Thoracic aorta (tissue), 2 donors: ENCODE results near the gene NUBP1. TPM values are rescaled to one million over a fixed set of nuclear protein-coding genes. Genes with fewer than 3 reads are reported as not detected.
"Not testable (repeated sequence)": the region's sequence is repeated elsewhere in the genome, so short reads cannot be mapped to it uniquely, and the experiment has no call there.

Experiments used
- ATAC-seq: fragments of 150-250 bp; one replicate; pipeline ENCODE4 v1.8.0; 2017; ENCODE audit warnings: low read depth; ENCODE audit not compliant: insufficient number of reproducible peaks, low FRiP score
- DNase-seq: peaks from one replicate; pipeline ENCODE4 v3.0.0-alpha.2; 2020; ENCODE audit warnings: low spot score
- H3K27ac ChIP-seq, 2 donors: fragments of 200-600 bp; sonication (generic); 1 replicate in 1 of 2; 2 replicates in 1 of 2; pipeline ENCODE4 v1.5.1; 2016; ENCODE audit warnings: mild to moderate bottlenecking in 2 of 2, moderate library complexity in 2 of 2
- H3K27me3 ChIP-seq: fragments of 200-600 bp; sonication (generic); replicated peaks from 2 replicates; pipeline ENCODE4 v1.6.0; 2016; ENCODE audit warnings: mild to moderate bottlenecking; ENCODE audit not compliant: insufficient read depth
- H3K36me3 ChIP-seq: fragments of 200-600 bp; sonication (generic); one replicate; pipeline ENCODE4 v1.5.1; 2016
- H3K4me1 ChIP-seq, 2 donors: fragments of 200-600 bp; sonication (generic); 1 replicate in 1 of 2; 2 replicates in 1 of 2; pipeline versions ENCODE4 v1.5.1 to v1.6.0; 2016; ENCODE audit warnings: low read depth in 2 of 2, mild to moderate bottlenecking in 1 of 2; ENCODE audit not compliant: control insufficient read depth in 1 of 2
- H3K4me3 ChIP-seq: fragments of 200-600 bp; sonication (generic); 2 replicates; pipeline ENCODE4 v1.5.1; 2016; ENCODE audit warnings: mild to moderate bottlenecking
- H3K9me3 ChIP-seq: fragments of 200-600 bp; sonication (generic); 2 replicates; pipeline ENCODE4 v1.5.1; 2016
- CTCF ChIP-seq: fragments of 200-600 bp; sonication (generic); IDR thresholded peaks from one replicate; pipeline ENCODE4 v1.5.1; 2019; ENCODE audit warnings: antibody characterized with exemption
- total RNA-seq, 2 donors: library from RNA; depleted of rRNA; stranded (reverse); fragments of >200 nt; gene quantifications; one replicate each; pipeline versions ENCODE4 v1.1.0 to v1.2.3, GENCODE V29; 2016

The NUBP1 gene
- total RNA-seq, 2 donors from 2014 or later = 19.0 to 19.2 TPM

DNA sequence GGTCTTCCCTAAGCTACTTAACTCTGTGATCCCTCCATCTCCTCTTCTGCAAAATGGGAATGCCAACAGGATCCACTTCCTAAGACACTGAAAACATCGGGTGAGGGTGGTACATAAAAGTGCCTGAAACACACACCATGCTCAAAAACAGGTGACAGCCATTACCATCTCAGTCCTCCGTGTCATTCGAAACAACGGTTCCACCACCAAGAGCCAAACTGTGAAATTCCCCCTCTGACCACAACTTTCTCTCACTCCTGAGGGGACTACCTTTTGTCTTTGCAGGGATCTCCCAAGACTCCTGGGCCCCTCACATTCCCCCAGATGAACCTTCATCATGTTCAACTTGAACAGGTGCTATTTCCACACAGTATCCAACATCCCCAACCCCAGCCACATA is 37.0 kb downstream of the NUBP1 start:
- no peaks in the 10 kb centered on the region for H3K36me3 ChIP-seq
- no peak for TF ChIP-seq CTCF
- H3K27ac ChIP-seq = no peak overlapping the region
- H3K4me3 ChIP-seq = no peak overlapping the region
- DNase-seq = no peak
- no peaks in the 10 kb centered on the region for H3K9me3 ChIP-seq
- H3K27me3 ChIP-seq = peaks cover 3% of the 10 kb centered on the region
- ATAC-seq = no peak
- no peaks in the 10 kb centered on the region for H3K4me1 ChIP-seq

GRCh38 chr16:10782628-10783027 is 39.0 kb downstream of the NUBP1 start:
- ATAC-seq = no peak
- Histone ChIP-seq H3K4me1 (no peaks in the 10 kb centered on the region), H3K27ac (no peak overlapping the region), H3K36me3 (no peaks in the 10 kb centered on the region), H3K9me3 (no peaks in the 10 kb centered on the region), H3K27me3 (peaks cover 3% of the 10 kb centered on the region), H3K4me3 (no peak overlapping the region)
- no peak for TF ChIP-seq CTCF
- DNase-seq = no peak

- DNase-seq (no peak), ATAC-seq (no peak)
- H3K4me3 ChIP-seq = no peak overlapping the region
- no peak overlapping the region for H3K27ac ChIP-seq
- no peaks in the 10 kb centered on the region for H3K4me1 ChIP-seq
- H3K9me3 ChIP-seq = no peaks in the 10 kb centered on the region
- no peaks in the 10 kb centered on the region for H3K36me3 ChIP-seq
- H3K27me3 ChIP-seq = peaks cover 2% of the 10 kb centered on the region
- TF ChIP-seq CTCF = no peak
Measured at GRCh38 chr16:10787304-10787703, 43.7 kb downstream of the NUBP1 start.

- not testable (repeated sequence) for H3K9me3 ChIP-seq, ATAC-seq, H3K4me1 ChIP-seq, DNase-seq, H3K27me3 ChIP-seq, H3K27ac ChIP-seq, H3K36me3 ChIP-seq, H3K4me3 ChIP-seq
Measured at GRCh38 chr16:10788630-10789029, 45.0 kb downstream of the NUBP1 start.

GRCh38 chr16:10791048-10791447 is 47.4 kb downstream of the NUBP1 start:
- Histone ChIP-seq H3K9me3 (no peaks in the 10 kb centered on the region), H3K27me3 (no peaks in the 10 kb centered on the region), H3K4me3 (no peak overlapping the region), H3K4me1 (no peaks in the 10 kb centered on the region), H3K36me3 (no peaks in the 10 kb centered on the region), H3K27ac (no peak overlapping the region)
- no peak for TF ChIP-seq CTCF
- ATAC-seq (no peak), DNase-seq (no peak)

- Histone ChIP-seq H3K27me3 (no peaks in the 10 kb centered on the region), H3K4me3 (no peak overlapping the region), H3K36me3 (no peaks in the 10 kb centered on the region), H3K4me1 (no peaks in the 10 kb centered on the region), H3K27ac (no peak overlapping the region), H3K9me3 (no peaks in the 10 kb centered on the region)
- TF ChIP-seq CTCF = no peak
- no peak for DNase-seq
- no peak for ATAC-seq
Measured at GRCh38 chr16:10799736-10800135, 56.1 kb downstream of the NUBP1 start.
